A673 (cell line): ENCODE results near the gene EHBP1L1. TPM values are rescaled to one million over a fixed set of nuclear protein-coding genes. Genes with fewer than 3 reads are reported as not detected.

ENCODE experiments used
- BruUV-seq: library from RNA; stranded (reverse); fragments of 400-500 nt; replicated peaks from 2 replicates; lab custom pipeline; 2021; lab: Mats Ljungman, UMichigan
- CTCF ChIA-PET: fragments of 300-600 bp; sonication (Branson Sonifier 250); formaldehyde crosslinking; loops from one replicate; lab custom pipeline; 2022; ENCODE audit warnings: antibody characterized with exemption; lab: Charles Lee
- POLR2A ChIA-PET: fragments of 300-600 bp; sonication (Branson Sonifier 250); formaldehyde crosslinking; loops from one replicate; lab custom pipeline; 2022; ENCODE audit warnings: antibody characterized with exemption; ENCODE audit not compliant: low non-redundant PET; lab: Charles Lee
- DNase-seq: peaks from one replicate; pipeline ENCODE4 v3.0.0-alpha.2; 2015; ENCODE audit warnings: low spot score
- H3K27ac ChIP-seq: fragments of 200-600 bp; sonication (generic); 2 replicates; pipeline ENCODE4 v1.5.1; 2016; ENCODE audit warnings: mixed run types, low read depth, mild to moderate bottlenecking, mixed read lengths, antibody characterized with exemption, low read length; ENCODE audit not compliant: poor library complexity, severe bottlenecking
- H3K27me3 ChIP-seq: fragments of 200-600 bp; sonication (generic); replicated peaks from 2 replicates; pipeline ENCODE4 v1.6.1; 2017; ENCODE audit warnings: mixed run types, low read depth, mild to moderate bottlenecking, mixed read lengths, antibody characterized with exemption, low read length; ENCODE audit not compliant: insufficient read depth, poor library complexity
- H3K36me3 ChIP-seq: fragments of 200-600 bp; sonication (generic); 2 replicates; pipeline ENCODE4 v1.6.1; 2016; ENCODE audit warnings: mixed run types, mild to moderate bottlenecking, mixed read lengths, antibody characterized with exemption, low read length; ENCODE audit not compliant: insufficient read depth, poor library complexity, severe bottlenecking
- H3K4me1 ChIP-seq: fragments of 200-600 bp; sonication (generic); 2 replicates; pipeline ENCODE4 v1.6.1; 2017; ENCODE audit warnings: mixed run types, mild to moderate bottlenecking, mixed read lengths, antibody characterized with exemption, low read length; ENCODE audit not compliant: insufficient read depth, poor library complexity, severe bottlenecking
- H3K4me3 ChIP-seq: fragments of 200-600 bp; sonication (generic); 2 replicates; pipeline ENCODE4 v1.5.1; 2016; ENCODE audit warnings: low read depth, mixed run types, mild to moderate bottlenecking, mixed read lengths, low read length; ENCODE audit not compliant: poor library complexity, severe bottlenecking
- H3K9me3 ChIP-seq: fragments of 200-600 bp; sonication (generic); 2 replicates; pipeline ENCODE4 v1.6.1; 2016; ENCODE audit warnings: mixed run types, low read depth, mild to moderate bottlenecking, mixed read lengths, antibody characterized with exemption, low read length; ENCODE audit not compliant: poor library complexity, severe bottlenecking
- EZH2 ChIP-seq: fragments of 200-600 bp; sonication (generic); IDR thresholded peaks from 2 replicates; pipeline ENCODE4 v1.6.1; 2017; ENCODE audit warnings: borderline replicate concordance, low read depth, mild to moderate bottlenecking, mixed read lengths, antibody characterized with exemption, low read length; ENCODE audit not compliant: poor library complexity, severe bottlenecking
- intact Hi-C: fragments of 100-400 bp; cut with micrococcal nuclease; formaldehyde crosslinking; loops from one replicate; pipeline ENCODE4 v1.10.0; 2022; ENCODE audit not compliant: unreplicated experiment
- total RNA-seq: library from RNA; stranded (reverse); gene quantifications from 2 replicates; pipeline ENCODE4 v1.2.3, GENCODE V29; 2021
- TF ChIP-seq, protein P1 (sequence below): fragments of 300-800, 200-600 bp; sonication (generic); conservative IDR thresholded peaks from 2 replicates; pipeline ENCODE4 v1.5.1; 2017; ENCODE audit warnings: low read depth, mild to moderate bottlenecking, antibody characterized with exemption, low read length, moderate library complexity, mixed read lengths

The EHBP1L1 gene
- total RNA-seq, 1 experiment from 2014 or later: 29.5 TPM

DNA sequence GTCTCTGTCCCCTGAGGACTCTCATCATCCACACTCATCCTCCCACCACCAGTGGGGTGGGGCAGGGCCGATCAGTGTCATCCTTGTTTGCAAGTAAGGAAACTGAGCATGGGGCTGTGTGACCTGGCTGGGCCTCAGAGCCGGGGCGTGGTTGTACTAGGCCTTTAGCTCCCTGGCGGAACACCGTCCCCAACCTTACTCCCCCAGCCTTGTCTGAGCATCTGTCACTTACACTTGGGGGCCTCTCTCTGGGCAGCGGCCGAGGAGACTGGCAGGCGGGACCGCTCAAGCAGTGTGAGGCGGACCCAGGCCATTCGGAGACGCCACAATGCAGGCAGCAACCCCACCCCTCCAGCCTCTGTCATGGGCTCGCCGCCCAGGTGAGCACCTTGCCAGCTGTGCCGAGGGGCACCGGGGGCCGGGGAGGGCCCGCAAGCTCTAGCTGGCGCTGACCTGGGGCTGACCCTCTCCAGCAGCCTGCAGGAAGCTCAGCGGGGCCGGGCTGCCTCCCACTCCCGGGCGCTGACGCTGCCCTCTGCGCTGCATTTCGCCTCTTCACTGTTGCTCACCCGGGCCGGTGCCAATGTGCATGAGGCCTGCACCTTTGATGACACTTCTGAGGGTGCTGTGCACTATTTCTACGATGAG, 43.6 kb downstream of the EHBP1L1 start:
- intact Hi-C loops: no loop called here
- TF ChIP-seq, protein P1, sequence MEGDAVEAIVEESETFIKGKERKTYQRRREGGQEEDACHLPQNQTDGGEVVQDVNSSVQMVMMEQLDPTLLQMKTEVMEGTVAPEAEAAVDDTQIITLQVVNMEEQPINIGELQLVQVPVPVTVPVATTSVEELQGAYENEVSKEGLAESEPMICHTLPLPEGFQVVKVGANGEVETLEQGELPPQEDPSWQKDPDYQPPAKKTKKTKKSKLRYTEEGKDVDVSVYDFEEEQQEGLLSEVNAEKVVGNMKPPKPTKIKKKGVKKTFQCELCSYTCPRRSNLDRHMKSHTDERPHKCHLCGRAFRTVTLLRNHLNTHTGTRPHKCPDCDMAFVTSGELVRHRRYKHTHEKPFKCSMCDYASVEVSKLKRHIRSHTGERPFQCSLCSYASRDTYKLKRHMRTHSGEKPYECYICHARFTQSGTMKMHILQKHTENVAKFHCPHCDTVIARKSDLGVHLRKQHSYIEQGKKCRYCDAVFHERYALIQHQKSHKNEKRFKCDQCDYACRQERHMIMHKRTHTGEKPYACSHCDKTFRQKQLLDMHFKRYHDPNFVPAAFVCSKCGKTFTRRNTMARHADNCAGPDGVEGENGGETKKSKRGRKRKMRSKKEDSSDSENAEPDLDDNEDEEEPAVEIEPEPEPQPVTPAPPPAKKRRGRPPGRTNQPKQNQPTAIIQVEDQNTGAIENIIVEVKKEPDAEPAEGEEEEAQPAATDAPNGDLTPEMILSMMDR: no peak
- no peak for TF ChIP-seq EZH2
- Histone ChIP-seq H3K4me1 (peaks cover 7% of the 10 kb centered on the region), H3K36me3 (peaks cover 44% of the 10 kb centered on the region), H3K27ac (no peak overlapping the region), H3K4me3 (no peak overlapping the region), H3K9me3 (no peaks in the 10 kb centered on the region), H3K27me3 (no peaks in the 10 kb centered on the region)
- ChIA-PET CTCF (no interaction called here), POLR2A (no interaction called here)
- no TSS peak for BruUV-seq
- DNase-seq: no peak

DNA sequence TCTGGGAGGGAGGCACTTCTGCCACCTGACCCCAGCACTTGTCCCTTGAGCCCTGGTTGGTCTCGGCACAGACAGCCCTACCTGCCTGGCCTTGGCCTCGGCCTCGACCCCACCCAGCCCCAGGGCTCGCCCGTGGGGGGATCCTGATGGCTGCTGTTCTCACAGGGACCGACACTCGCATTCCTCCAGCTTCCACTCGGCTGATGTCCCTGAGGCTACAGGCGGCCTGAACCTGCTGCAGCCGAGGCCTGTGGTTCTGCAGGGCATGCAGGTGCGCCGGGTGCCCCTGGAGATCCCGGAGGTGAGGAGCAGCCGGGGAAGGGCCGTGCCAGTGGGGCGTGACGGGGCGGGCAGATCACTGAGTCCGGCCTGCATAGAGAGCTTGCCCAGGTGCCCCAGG, 44.8 kb downstream of the EHBP1L1 start:
- BruUV-seq: no TSS peak
- no peak for DNase-seq
- CTCF ChIA-PET: no interaction called here
- Histone ChIP-seq H3K27ac (no peak overlapping the region), H3K9me3 (no peaks in the 10 kb centered on the region), H3K36me3 (peaks cover 46% of the 10 kb centered on the region), H3K4me1 (peaks cover 7% of the 10 kb centered on the region), H3K27me3 (no peaks in the 10 kb centered on the region), H3K4me3 (no peak overlapping the region)
- intact Hi-C loops: loop anchor here (10.0 kb wide), 1 partner anchor 84 kb away; no protein-coding TSS in a partner anchor
- no peak for TF ChIP-seq EZH2
- TF ChIP-seq, protein P1: no peak
- POLR2A ChIA-PET: no interaction called here

DNA sequence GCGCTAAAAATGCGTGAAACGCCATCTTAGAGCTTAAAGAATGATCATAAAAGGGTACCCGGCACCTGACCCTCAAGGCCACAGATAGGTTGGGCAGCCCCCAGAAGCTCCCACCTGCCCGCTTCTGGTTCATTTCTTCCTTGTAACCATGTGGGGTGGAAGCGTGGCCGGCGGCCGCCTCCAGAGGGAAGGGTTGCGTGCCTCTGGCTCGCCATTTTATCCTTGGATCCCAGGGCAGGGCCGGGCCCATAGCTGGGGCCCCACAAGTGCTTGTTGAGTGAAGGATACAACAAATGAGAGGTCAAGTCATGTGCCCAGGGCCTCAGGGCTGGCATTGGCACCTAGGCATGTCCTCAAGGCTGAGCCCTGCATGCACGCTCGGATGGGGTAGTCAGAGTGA, 45.6 kb downstream of the EHBP1L1 start:
- no peak overlapping the region for H3K4me3 ChIP-seq
- no peak for TF ChIP-seq EZH2
- TF ChIP-seq, protein P1: no peak
- no peak for DNase-seq
- intact Hi-C loops: loop anchor here (10.0 kb wide), 1 partner anchor 83 kb away; no protein-coding TSS in a partner anchor
- ChIA-PET POLR2A (no interaction called here), CTCF (no interaction called here)
- H3K9me3 ChIP-seq: no peaks in the 10 kb centered on the region
- no peaks in the 10 kb centered on the region for H3K27me3 ChIP-seq
- H3K27ac ChIP-seq: no peak overlapping the region
- H3K4me1 ChIP-seq: peaks cover 6% of the 10 kb centered on the region
- no TSS peak for BruUV-seq
- H3K36me3 ChIP-seq: peaks cover 54% of the 10 kb centered on the region
